Measurements from ENCODE around the gene TOMM5.

GRCh38 chr9:37620396-37620795 is 28.0 kb upstream of the TOMM5 start:
- TF ChIP-seq REST (IDR thresholded peaks at IDR 0.05; ENCODE audit: low read depth) = no peak
- no peak for TF ChIP-seq MAX (IDR thresholded peaks at IDR 0.05)
- TF ChIP-seq CTCF (IDR thresholded peaks at IDR 0.05 in 2 of 3, conservative IDR thresholded peaks at IDR 0.05 in 1 of 3; ENCODE audit: borderline replicate concordance in 1 of 3, insufficient read depth in 1 of 3, low read depth in 2 of 3, low read length in 2 of 3) = no peak
